Measurements from ENCODE around the gene RFX3. TPM values are rescaled to one million over a fixed set of nuclear protein-coding genes. Genes with fewer than 3 reads are reported as not detected.

The RFX3 gene
- total RNA-seq, 1 donor = 3.1 TPM

DNA sequence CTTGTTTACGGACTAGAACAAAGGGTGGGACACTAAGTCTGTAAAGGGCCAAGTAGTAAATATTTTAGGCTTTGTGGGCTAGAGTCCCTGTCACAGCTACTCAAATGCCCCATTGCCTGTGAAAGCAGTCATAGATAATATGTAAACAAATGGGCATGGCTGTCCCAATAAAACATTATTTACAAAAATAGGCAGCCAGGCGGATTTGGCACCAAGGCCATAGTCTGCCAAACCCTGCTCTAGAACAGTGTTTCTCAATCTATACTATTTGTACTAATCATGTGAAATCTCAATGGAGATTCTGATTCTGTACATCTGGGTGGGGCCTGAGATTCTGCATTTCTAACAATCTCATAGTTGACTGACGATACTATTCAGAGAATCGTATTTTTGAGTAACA is 92.0 kb downstream of the RFX3 start:
- H3K4me3 ChIP-seq (ENCODE audit: low read depth, low read length) = no peak overlapping the region
- DNase-seq (ENCODE audit: low read depth) = no peak
- TF ChIP-seq, protein P1, sequence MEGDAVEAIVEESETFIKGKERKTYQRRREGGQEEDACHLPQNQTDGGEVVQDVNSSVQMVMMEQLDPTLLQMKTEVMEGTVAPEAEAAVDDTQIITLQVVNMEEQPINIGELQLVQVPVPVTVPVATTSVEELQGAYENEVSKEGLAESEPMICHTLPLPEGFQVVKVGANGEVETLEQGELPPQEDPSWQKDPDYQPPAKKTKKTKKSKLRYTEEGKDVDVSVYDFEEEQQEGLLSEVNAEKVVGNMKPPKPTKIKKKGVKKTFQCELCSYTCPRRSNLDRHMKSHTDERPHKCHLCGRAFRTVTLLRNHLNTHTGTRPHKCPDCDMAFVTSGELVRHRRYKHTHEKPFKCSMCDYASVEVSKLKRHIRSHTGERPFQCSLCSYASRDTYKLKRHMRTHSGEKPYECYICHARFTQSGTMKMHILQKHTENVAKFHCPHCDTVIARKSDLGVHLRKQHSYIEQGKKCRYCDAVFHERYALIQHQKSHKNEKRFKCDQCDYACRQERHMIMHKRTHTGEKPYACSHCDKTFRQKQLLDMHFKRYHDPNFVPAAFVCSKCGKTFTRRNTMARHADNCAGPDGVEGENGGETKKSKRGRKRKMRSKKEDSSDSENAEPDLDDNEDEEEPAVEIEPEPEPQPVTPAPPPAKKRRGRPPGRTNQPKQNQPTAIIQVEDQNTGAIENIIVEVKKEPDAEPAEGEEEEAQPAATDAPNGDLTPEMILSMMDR (IDR thresholded peaks at IDR 0.05; ENCODE audit: insufficient read depth, low read length) = no peak

DNA sequence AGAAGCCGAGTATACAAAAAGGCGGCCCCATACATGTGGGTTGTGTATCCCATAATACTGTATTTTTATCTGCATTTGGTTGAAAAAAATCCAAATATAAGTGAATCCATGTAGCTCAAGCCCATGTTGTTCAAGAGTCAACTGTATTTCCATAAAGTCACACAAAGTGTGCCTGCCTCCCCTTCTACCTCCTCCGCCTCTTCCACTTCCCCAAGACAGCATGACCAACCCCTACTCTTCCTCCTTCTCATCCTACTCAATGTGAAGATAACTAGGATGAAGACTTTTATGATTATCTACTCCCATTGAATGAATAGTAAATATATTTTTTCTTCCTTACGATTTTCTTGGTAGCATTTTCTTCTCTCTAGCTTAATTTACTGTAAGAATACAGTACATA is 92.7 kb downstream of the RFX3 start:
- TF ChIP-seq, protein P1 (IDR thresholded peaks at IDR 0.05; ENCODE audit: insufficient read depth, low read length) = no peak
- DNase-seq (ENCODE audit: low read depth) = no peak

DNA sequence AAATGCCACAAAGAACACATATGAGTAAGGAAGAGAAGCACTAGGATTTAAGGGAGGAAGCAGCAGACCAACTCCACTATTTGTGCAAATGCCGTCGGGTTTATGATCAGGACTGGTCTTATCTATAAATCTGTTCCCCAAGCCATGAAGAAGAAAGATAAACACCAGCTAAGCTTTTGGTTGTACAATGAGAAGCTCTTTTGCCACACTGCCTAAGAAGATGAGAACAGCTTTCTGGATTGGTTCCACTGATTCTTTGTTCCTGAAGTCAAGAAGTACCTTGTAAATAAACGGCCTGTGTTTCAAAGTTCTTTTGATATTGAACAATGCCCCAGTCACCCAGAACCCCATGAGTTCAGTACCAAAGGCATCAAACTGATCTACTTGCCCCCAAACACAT is 93.9 kb downstream of the RFX3 start:
- no peak overlapping the region for H3K4me3 ChIP-seq (ENCODE audit: low read depth, low read length)
- DNase-seq (ENCODE audit: low read depth) = no peak
- TF ChIP-seq, protein P1 (IDR thresholded peaks at IDR 0.05; ENCODE audit: insufficient read depth, low read length) = no peak

More for the DNA sequence above, 92.7 kb downstream of the RFX3 start:
- no peak overlapping the region for H3K4me3 ChIP-seq (ENCODE audit: low read depth, low read length)

DNA sequence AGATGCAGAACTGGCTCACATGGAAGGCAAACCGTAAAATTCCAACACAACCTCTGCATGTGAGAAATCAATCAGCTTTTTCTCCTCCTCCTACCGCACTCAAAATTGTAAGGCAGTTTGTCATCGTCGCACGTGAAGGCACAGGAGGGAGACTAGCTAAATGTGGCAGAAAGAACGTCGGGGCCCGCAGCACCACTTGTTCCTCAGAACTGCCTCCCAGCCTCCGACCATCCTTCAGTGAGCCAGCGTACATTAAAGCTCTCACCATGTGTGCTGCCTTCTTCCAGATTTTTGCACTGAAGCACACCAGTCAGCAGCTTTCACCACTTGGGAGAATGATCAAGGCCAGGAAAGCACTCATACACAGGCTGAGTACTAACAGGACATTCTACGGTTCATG is 105.9 kb downstream of the RFX3 start:
- DNase-seq (ENCODE audit: low read depth) = no peak
- TF ChIP-seq, protein P1 (IDR thresholded peaks at IDR 0.05; ENCODE audit: insufficient read depth, low read length) = no peak
- no peak overlapping the region for H3K4me3 ChIP-seq (ENCODE audit: low read depth, low read length)

DNA sequence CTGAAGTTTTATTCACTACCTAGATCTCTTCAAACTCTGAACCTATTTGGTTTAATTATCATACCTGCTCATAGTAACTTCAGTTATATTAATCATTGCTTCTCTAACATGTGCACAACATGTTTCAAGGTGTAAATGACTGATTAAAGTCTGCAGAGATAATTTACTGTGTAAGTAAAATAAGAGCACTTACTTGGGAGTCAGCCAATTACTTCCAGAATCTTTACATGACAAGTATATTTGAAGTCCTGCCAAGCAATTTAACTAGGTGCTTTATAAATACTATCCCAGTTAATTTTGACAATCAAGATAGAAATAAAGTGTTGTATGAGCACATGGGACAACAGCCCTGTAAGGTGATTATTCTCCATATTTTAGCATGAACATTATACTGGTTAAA is 109.9 kb downstream of the RFX3 start:
- TF ChIP-seq, protein P1 (IDR thresholded peaks at IDR 0.05; ENCODE audit: insufficient read depth, low read length) = no peak
- H3K4me3 ChIP-seq (ENCODE audit: low read depth, low read length) = no peak overlapping the region
- DNase-seq (ENCODE audit: low read depth) = no peak

DNA sequence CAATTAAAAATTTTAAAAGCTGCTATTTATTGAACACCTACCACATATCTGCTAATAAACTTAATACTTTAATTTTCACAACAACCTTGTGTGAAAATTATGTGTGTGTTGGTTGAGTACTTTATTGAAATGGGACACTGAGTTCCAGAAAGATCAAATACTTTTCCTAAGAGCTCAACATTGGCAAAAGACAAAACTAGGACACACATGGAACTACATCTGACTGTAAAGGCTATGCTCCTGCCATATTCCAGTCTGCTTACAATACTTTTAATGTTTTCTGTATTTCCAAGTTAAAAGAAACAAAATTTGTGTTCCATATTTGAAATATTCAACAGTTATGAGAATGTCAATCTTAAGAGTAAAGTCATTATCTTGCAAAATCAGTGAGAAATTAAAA is 111.8 kb downstream of the RFX3 start:
- TF ChIP-seq, protein P1 (IDR thresholded peaks at IDR 0.05; ENCODE audit: insufficient read depth, low read length) = no peak
- no peak for DNase-seq (ENCODE audit: low read depth)

DNA sequence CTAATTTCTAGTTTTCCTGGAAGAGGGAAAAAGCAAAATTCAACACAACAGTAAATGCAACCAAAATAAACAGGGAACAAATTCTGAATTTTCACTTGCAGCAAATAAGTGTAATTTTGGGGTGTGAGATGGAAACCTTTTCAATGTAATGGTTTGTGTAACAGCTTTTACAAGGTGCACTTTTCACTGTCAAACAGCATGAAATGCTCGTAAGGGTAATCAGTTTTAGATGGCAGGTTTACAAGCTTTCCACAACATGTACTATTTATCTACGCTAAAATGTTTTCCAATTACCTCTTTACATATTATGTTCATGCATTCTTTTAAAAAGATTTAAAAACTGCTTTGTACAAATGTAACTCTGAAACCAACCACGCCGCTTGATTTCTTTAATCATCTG is 115.3 kb downstream of the RFX3 start:
- DNase-seq (ENCODE audit: low read depth) = no peak
- no peak overlapping the region for H3K4me3 ChIP-seq (ENCODE audit: low read depth, low read length)
- TF ChIP-seq, protein P1 (IDR thresholded peaks at IDR 0.05; ENCODE audit: insufficient read depth, low read length) = no peak

More for the DNA sequence above, 111.8 kb downstream of the RFX3 start:
- no peak overlapping the region for H3K4me3 ChIP-seq (ENCODE audit: low read depth, low read length)
